Adrenal gland (tissue), 12 donors: ENCODE results near the gene EPHA6. TPM values are rescaled to one million over a fixed set of nuclear protein-coding genes. Genes with fewer than 3 reads are reported as not detected.

Experiments used
- DNase-seq, 7 donors: peaks; one replicate each; pipeline ENCODE4 v3.0.0-alpha.2; 2019 to 2020
- H3K27ac ChIP-seq, 5 donors: fragments of 200-600 bp; sonication (generic) in 4 of 5; 1 replicate in 3 of 5; 2 replicates in 2 of 5; pipeline versions ENCODE4 v1.5.1 to v1.8.0; 2016 to 2020; ENCODE audit warnings: mild to moderate bottlenecking in 1 of 5
- H3K27me3 ChIP-seq: fragments of 200-600 bp; 2 replicates; pipeline ENCODE4 v1.8.0; 2021
- H3K36me3 ChIP-seq, 2 donors: fragments of 200-600 bp; replicated peaks in 1 of 2; 1 replicate in 1 of 2; 2 replicates in 1 of 2; pipeline versions ENCODE4 v1.5.1 to v1.8.0; 2018 to 2022
- H3K4me1 ChIP-seq, 2 donors: fragments of 200-600 bp; replicated peaks in 1 of 2; 1 replicate in 1 of 2; 2 replicates in 1 of 2; pipeline versions ENCODE4 v1.5.1 to v1.8.0; 2018 to 2021
- H3K4me3 ChIP-seq, 4 donors: fragments of 200-600 bp; sonication (generic) in 3 of 4; one replicate each; pipeline ENCODE4 v1.5.1; 2016 to 2018
- H3K9me3 ChIP-seq, 3 donors: fragments of 200-600 bp; sonication (generic) in 1 of 3; replicated peaks in 1 of 3; 1 replicate in 2 of 3; 2 replicates in 1 of 3; pipeline versions ENCODE4 v1.5.1 to v1.8.0; 2016 to 2021
- CTCF ChIP-seq, 6 experiments: fragments of 450-650 bp in 4 of 6; fragments of 200-600 bp in 2 of 6; sonication (generic) in 1 of 6; IDR thresholded peaks; 1 replicate in 5 of 6; 2 replicates in 1 of 6; pipeline versions ENCODE4 v1.5.1 to v1.8.0; 2016 to 2021; ENCODE audit warnings: antibody characterized with exemption in 6 of 6, mild to moderate bottlenecking in 2 of 6, moderate library complexity in 1 of 6
- POLR2A ChIP-seq, 2 donors: fragments of 450-650 bp; IDR thresholded peaks; one replicate each; pipeline ENCODE4 v1.6.1; 2017; ENCODE audit warnings: antibody characterized with exemption in 2 of 2, mild to moderate bottlenecking in 2 of 2, moderate library complexity in 1 of 2
- WGBS, 4 donors: extraction: QIAGEN DNeasy Blood & Tissue Kit in 2 of 4; methylation state at CpG; one replicate each; pipeline versions ENCODE4 v1.1.5 to v1.1.7; 2013 to 2017; 5-methylcytosine and 5-hydroxymethylcytosine counted together
- intact Hi-C, 2 donors: fragments of 100-400 bp; cut with DNase I; formaldehyde crosslinking; loops; one replicate each; pipeline versions ENCODE4 v1.14.1 to v1.15.0; 2022 to 2023
- polyA plus RNA-seq, 3 donors: library from polyadenylated mRNA; stranded (reverse); fragments of 200-250 nt in 2 of 3; fragments of 350-450 nt in 1 of 3; fragmentation: Illumina TruSeq in 1 of 3; extraction: RNeasy Lipid Tissue Mini Kit (QIAGEN cat#74804) in 1 of 3; gene quantifications; one replicate each; pipeline ENCODE4 v1.2.3, GENCODE V29; 2013 to 2014
- total RNA-seq, 9 donors: library from RNA; depleted of rRNA in 4 of 9; stranded (reverse); fragments of >200 nt in 4 of 9; fragments of 120-200 nt in 1 of 9; fragmentation: NEBNext Ultra II Directional in 1 of 9; extraction: Animal tissue kit (Norgen Biotek cat#: 25700) in 1 of 9; gene quantifications; one replicate each; pipeline versions ENCODE4 v1.1.0 to v1.2.4, GENCODE V29; 2013 to 2023
- donor health status: healthy with polysubstance abuse.
- donor health status: Bipolar disorder and iron deficiency.
- donor health status: DM: yes; HTN: yes; CAD: no.
- donor health status: DM: no; HTN: no; CAD: no.
- donor health status: DM: no; HTN: no; CAD: no.
- donor health status: DM: yes; HTN: yes; CAD: no.

The EPHA6 gene
- total and polyA plus RNA-seq, 12 donors = 0.07 to 2.1 (median 0.07) TPM; not detected in 9

- no peak for TF ChIP-seq POLR2A (IDR thresholded peaks at IDR 0.05)
- no peak for TF ChIP-seq CTCF (IDR thresholded peaks at IDR 0.05)
- no peak for DNase-seq
- Histone ChIP-seq H3K36me3 (no peaks in the 10 kb centered on the region), H3K27me3 (no peaks in the 10 kb centered on the region), H3K9me3 (no peaks in the 10 kb centered on the region), H3K4me1 (no peaks in the 10 kb centered on the region), H3K27ac (no peak overlapping the region), H3K4me3 (no peak overlapping the region)
- 69 to 81% (median 72%) methylated on average over 1 of the region's 1 CpG for WGBS, 4 donors
- intact Hi-C loops = no loop called here
These were observed 414.6 kb downstream of the EPHA6 start for GRCh38 chr3:97228966-97229365.

- Histone ChIP-seq H3K9me3 (no peaks in the 10 kb centered on the region), H3K27ac (no peak overlapping the region), H3K36me3 (no peaks in the 10 kb centered on the region), H3K27me3 (no peaks in the 10 kb centered on the region), H3K4me3 (no peak overlapping the region), H3K4me1 (no peaks in the 10 kb centered on the region)
- TF ChIP-seq CTCF (IDR thresholded peaks at IDR 0.05) (no peak), POLR2A (IDR thresholded peaks at IDR 0.05) (no peak)
- 67 to 80% (median 74%) methylated on average over 3 of the region's 3 CpGs for WGBS, 4 donors
- intact Hi-C loops = no loop called here
- no peak for DNase-seq
These were observed 416.1 kb downstream of the EPHA6 start for GRCh38 chr3:97230486-97230885.

GRCh38 chr3:97232393-97233034 lies 418.1 kb downstream of the EPHA6 start:
- Histone ChIP-seq H3K27ac (no peak overlapping the region), H3K4me3 (no peak overlapping the region), H3K36me3 (no peaks in the 10 kb centered on the region), H3K4me1 (no peaks in the 10 kb centered on the region), H3K9me3 (no peaks in the 10 kb centered on the region), H3K27me3 (no peaks in the 10 kb centered on the region)
- no peak for DNase-seq
- WGBS, 4 donors = 54 to 59% (median 57%) methylated on average over 5 of the region's 5 CpGs
- no peak for TF ChIP-seq CTCF (IDR thresholded peaks at IDR 0.05)
- no peak for TF ChIP-seq POLR2A (IDR thresholded peaks at IDR 0.05)
- intact Hi-C loops = no loop called here

GRCh38 chr3:97235179-97235578 lies 420.8 kb downstream of the EPHA6 start:
- H3K4me3 ChIP-seq = no peak overlapping the region
- H3K27ac ChIP-seq = no peak overlapping the region
- no peaks in the 10 kb centered on the region for H3K4me1 ChIP-seq
- intact Hi-C loops = no loop called here
- TF ChIP-seq CTCF (IDR thresholded peaks at IDR 0.05) (no peak), POLR2A (IDR thresholded peaks at IDR 0.05) (no peak)
- no peaks in the 10 kb centered on the region for H3K36me3 ChIP-seq
- no peaks in the 10 kb centered on the region for H3K9me3 ChIP-seq
- DNase-seq = no peak
- H3K27me3 ChIP-seq = no peaks in the 10 kb centered on the region
